Measurements from ENCODE around the gene FAM47A.

FAM47A gene

GRCh38 chrX:34119122-34119521 is 13.0 kb downstream of the FAM47A start:
- no peak overlapping the region for H3K27ac ChIP-seq

DNA sequence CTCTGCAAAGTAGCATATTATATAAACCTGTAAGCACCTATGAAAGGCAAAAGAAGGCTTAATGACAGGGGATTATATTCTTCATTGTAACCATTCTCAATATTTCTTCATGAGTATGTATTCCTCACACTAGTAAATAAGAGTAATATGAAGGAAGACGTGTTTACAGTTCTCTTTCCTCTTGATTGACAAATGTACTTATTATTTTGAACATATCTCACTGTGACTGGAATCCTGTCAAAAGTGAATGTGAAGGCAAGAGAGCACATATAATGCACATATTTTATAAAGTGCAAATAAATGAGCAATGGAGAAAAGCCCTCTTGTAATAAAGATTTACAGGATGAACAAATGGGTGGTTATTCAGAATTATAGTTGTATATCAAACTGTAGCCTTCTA is 19.7 kb downstream of the FAM47A start:
- H3K27ac ChIP-seq: no peak overlapping the region
- TF ChIP-seq ZFX (IDR thresholded peaks at IDR 0.05) (no peak), CTCF (conservative IDR thresholded peaks at IDR 0.05) (no peak)

More at GRCh38 chrX:34119122-34119521, 13.0 kb downstream of the FAM47A start:
- TF ChIP-seq ZFX (IDR thresholded peaks at IDR 0.05) (no peak), CTCF (conservative IDR thresholded peaks at IDR 0.05) (no peak)
